WTC11 (cell line): ENCODE results near the gene MUC6. TPM values are rescaled to one million over a fixed set of nuclear protein-coding genes. Genes with fewer than 3 reads are reported as not detected.

ENCODE experiments used
- ATAC-seq: fragments of 200-7000 bp; cut with Tn5 transposase; 2 replicates; pipeline ENCODE4 v1.10.0; 2021; ENCODE audit warnings: mild to moderate bottlenecking, moderate library complexity
- CTCF ChIA-PET: fragments of 300-600 bp; sonication (Branson Sonifier 250); formaldehyde crosslinking; loops from one replicate; lab custom pipeline; 2021; ENCODE audit warnings: antibody characterized with exemption; lab: Charles Lee
- POLR2A ChIA-PET: fragments of 350-600 bp; sonication (Branson Sonifier 250); formaldehyde crosslinking; loops from one replicate; lab custom pipeline; 2021; ENCODE audit warnings: antibody characterized with exemption; lab: Charles Lee
- DNase-seq: peaks from one replicate; pipeline ENCODE4 v3.0.0; 2021; ENCODE audit warnings: low spot score
- H3K27ac Mint-ChIP-seq: 2 replicates; pipeline ENCODE4 v1.8.0; 2021; ENCODE audit warnings: mixed read lengths
- H3K27me3 Mint-ChIP-seq: 2 replicates; pipeline ENCODE4 v1.8.0; 2021; ENCODE audit warnings: low read depth, mild to moderate bottlenecking, moderate library complexity, mixed read lengths
- H3K36me3 Mint-ChIP-seq: 2 replicates; pipeline ENCODE4 v1.8.0; 2021; ENCODE audit warnings: mixed read lengths
- H3K4me1 Mint-ChIP-seq: 2 replicates; pipeline ENCODE4 v1.8.0; 2022; ENCODE audit warnings: mixed read lengths
- H3K4me3 Mint-ChIP-seq: 2 replicates; pipeline ENCODE4 v1.8.0; 2021; ENCODE audit warnings: mild to moderate bottlenecking, moderate library complexity, mixed read lengths
- H3K9me3 Mint-ChIP-seq: 2 replicates; pipeline ENCODE4 v1.8.0; 2021; ENCODE audit warnings: mixed read lengths
- ATF2 ChIP-seq: sonication (generic); formaldehyde crosslinking; IDR thresholded peaks from 2 replicates; pipeline ENCODE4 v1.8.1; 2022; ENCODE audit warnings: low read depth, missing genetic modification reagents, borderline replicate concordance
- CBFB ChIP-seq: sonication (generic); formaldehyde crosslinking; IDR thresholded peaks from 2 replicates; pipeline ENCODE4 v1.8.1; 2022; ENCODE audit warnings: mild to moderate bottlenecking, low read depth, missing genetic modification reagents
- CDX4 ChIP-seq: fragments of 250-450 bp; sonication (Bioruptor Pico); IDR thresholded peaks from 2 replicates; pipeline ENCODE4 v1.9.0; 2021; ENCODE audit warnings: moderate library complexity, mild to moderate bottlenecking, inconsistent platforms, borderline replicate concordance
- E2F5 ChIP-seq: sonication (generic); formaldehyde crosslinking; IDR thresholded peaks from 2 replicates; pipeline ENCODE4 v1.8.1; 2022; ENCODE audit warnings: mild to moderate bottlenecking, moderate library complexity, missing genetic modification reagents
- ELF4 ChIP-seq: sonication (generic); formaldehyde crosslinking; IDR thresholded peaks from 2 replicates; pipeline ENCODE4 v1.8.1; 2022; ENCODE audit warnings: low read depth, mild to moderate bottlenecking, moderate library complexity, missing genetic modification reagents
- IRF1 ChIP-seq: sonication (generic); formaldehyde crosslinking; IDR thresholded peaks from 2 replicates; pipeline ENCODE4 v1.8.0; 2023; ENCODE audit warnings: missing genetic modification reagents
- JAZF1 ChIP-seq: fragments of 250-450 bp; sonication (Bioruptor Pico); IDR thresholded peaks from 2 replicates; pipeline ENCODE4 v1.9.0; 2021; ENCODE audit warnings: moderate library complexity, mild to moderate bottlenecking, inconsistent platforms
- MAX ChIP-seq: sonication (generic); formaldehyde crosslinking; IDR thresholded peaks from 2 replicates; pipeline ENCODE4 v1.8.0; 2022; ENCODE audit warnings: mild to moderate bottlenecking, missing genetic modification reagents
- OVOL2 ChIP-seq: fragments of 250-450 bp; sonication (Bioruptor Pico); IDR thresholded peaks from 2 replicates; pipeline ENCODE4 v1.9.0; 2021; ENCODE audit warnings: mild to moderate bottlenecking, borderline replicate concordance
- PRRX2 ChIP-seq: fragments of 250-450 bp; sonication (Bioruptor Pico); IDR thresholded peaks from 2 replicates; pipeline ENCODE4 v1.8.0; 2021; ENCODE audit warnings: mild to moderate bottlenecking
- STAT6 ChIP-seq: sonication (generic); formaldehyde crosslinking; conservative IDR thresholded peaks from 2 replicates; pipeline ENCODE4 v1.8.1; 2023; ENCODE audit warnings: mild to moderate bottlenecking, low read depth, missing genetic modification reagents, moderate library complexity
- ZMAT4 ChIP-seq: fragments of 250-450 bp; sonication (Bioruptor Pico); IDR thresholded peaks from 2 replicates; pipeline ENCODE4 v1.9.0; 2021; ENCODE audit warnings: mild to moderate bottlenecking
- ZNF219 ChIP-seq: sonication (generic); formaldehyde crosslinking; IDR thresholded peaks from 2 replicates; pipeline ENCODE4 v1.8.0; 2023; ENCODE audit warnings: missing genetic modification reagents, mild to moderate bottlenecking, borderline replicate concordance
- ZNF232 ChIP-seq: sonication (generic); formaldehyde crosslinking; IDR thresholded peaks from 2 replicates; pipeline ENCODE4 v1.8.0; 2022; ENCODE audit warnings: mild to moderate bottlenecking, missing genetic modification reagents
- ZNF317 ChIP-seq: sonication (generic); formaldehyde crosslinking; IDR thresholded peaks from 2 replicates; pipeline ENCODE4 v1.8.1; 2023; ENCODE audit warnings: low read depth, mild to moderate bottlenecking, moderate library complexity, missing genetic modification reagents, borderline replicate concordance
- ZNF396 ChIP-seq: fragments of 250-450 bp; sonication (Bioruptor Pico); IDR thresholded peaks from 2 replicates; pipeline ENCODE4 v1.8.0; 2021; ENCODE audit warnings: mild to moderate bottlenecking, moderate library complexity, borderline replicate concordance
- ZNF532 ChIP-seq: fragments of 250-450 bp; sonication (Bioruptor Pico); IDR thresholded peaks from 2 replicates; pipeline ENCODE4 v1.9.0; 2021; ENCODE audit warnings: mild to moderate bottlenecking, borderline replicate concordance
- total RNA-seq: library from RNA; stranded (reverse); gene quantifications from 3 replicates; pipeline ENCODE4 v1.2.3, GENCODE V29; 2021

MUC6 gene
- total RNA-seq, 1 experiment from 2014 or later: 0.13 TPM

- no peak for TF ChIP-seq ATF2
- no peak for TF ChIP-seq OVOL2 (CRISPR knock-in tag)
- no peak for TF ChIP-seq ZNF396 (CRISPR knock-in tag)
Measured at GRCh38 chr11:1008803-1009145, 27.7 kb downstream of the MUC6 start (continued).

- no peaks in the 10 kb centered on the region for H3K27me3 Mint-ChIP-seq
- no peaks in the 10 kb centered on the region for H3K9me3 Mint-ChIP-seq
- H3K27ac Mint-ChIP-seq: no peak overlapping the region
- POLR2A ChIA-PET: no interaction called here
- ATAC-seq (no peak; the same call in 1 of the 2 replicates), DNase-seq (no peak)
- peaks cover 27% of the 10 kb centered on the region for H3K36me3 Mint-ChIP-seq
- H3K4me1 Mint-ChIP-seq: no peaks in the 10 kb centered on the region
- CTCF ChIA-PET: interaction anchor here (0.8 kb wide), 1 partner anchor 64 kb away, joined by 3 read pairs; no protein-coding TSS in a partner anchor
- no peak overlapping the region for H3K4me3 Mint-ChIP-seq
- TF ChIP-seq PRRX2 (CRISPR knock-in tag): no peak
- TF ChIP-seq ZNF219 (CRISPR knock-in tag): no peak
- TF ChIP-seq ELF4: no peak
- no peak for TF ChIP-seq E2F5 (CRISPR knock-in tag)
- no peak for TF ChIP-seq IRF1 (CRISPR knock-in tag)
- no peak for TF ChIP-seq CBFB (CRISPR knock-in tag)
- TF ChIP-seq ZMAT4: no peak
- TF ChIP-seq CDX4 (CRISPR knock-in tag): no peak
- no peak for TF ChIP-seq STAT6 (CRISPR knock-in tag)
- TF ChIP-seq ZNF317 (CRISPR knock-in tag): no peak
- TF ChIP-seq MAX: no peak
- TF ChIP-seq JAZF1: no peak
- no peak for TF ChIP-seq ZNF232 (CRISPR knock-in tag)
- TF ChIP-seq ZNF532: no peak
Measured at GRCh38 chr11:1008001-1008802, 28.3 kb downstream of the MUC6 start.
